ENCODE measurements around the gene CNGB1. TPM values are rescaled to one million over a fixed set of nuclear protein-coding genes. Genes with fewer than 3 reads are reported as not detected.

CNGB1 gene
- total RNA-seq, 3 donors from 2014 or later = 0.14 to 2.0 (median 0.55) TPM

DNA sequence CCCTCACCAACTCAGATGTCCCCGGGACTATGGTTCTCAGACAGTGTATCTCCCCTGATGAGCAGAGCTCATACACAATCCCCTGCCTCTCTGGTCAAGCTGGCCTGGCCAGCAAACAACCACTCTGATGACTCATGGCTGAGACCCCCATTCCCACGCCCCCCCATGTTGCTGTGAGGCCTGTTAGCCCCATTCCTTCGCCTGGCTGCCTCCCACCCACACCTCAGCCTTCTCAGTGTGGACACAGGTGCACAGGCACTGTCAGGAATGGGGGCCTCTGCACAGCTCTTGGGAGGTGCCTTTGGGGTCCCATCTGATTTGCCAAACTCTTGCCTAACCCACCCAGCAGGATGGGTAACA lies 80.2 kb downstream of the CNGB1 start:
- Histone ChIP-seq H3K9me3 (no peaks in the 10 kb centered on the region), H3K36me3 (ENCODE audit: low read depth) (no peaks in the 10 kb centered on the region), H3K4me3 (no peak overlapping the region), H3K4me1 (ENCODE audit: low read depth) (no peaks in the 10 kb centered on the region)
- no peak for TF ChIP-seq CTCF (IDR thresholded peaks at IDR 0.05)
- ATAC-seq (no peak), DNase-seq (no peak)
- intact Hi-C loops (cut with DNase I, micrococcal nuclease) = loop anchor here in 1 of 2 donors (10.0 kb wide), 1 partner anchor 114 kb away; the partner anchor contains the start of genes USB1 and ZNF319

DNA sequence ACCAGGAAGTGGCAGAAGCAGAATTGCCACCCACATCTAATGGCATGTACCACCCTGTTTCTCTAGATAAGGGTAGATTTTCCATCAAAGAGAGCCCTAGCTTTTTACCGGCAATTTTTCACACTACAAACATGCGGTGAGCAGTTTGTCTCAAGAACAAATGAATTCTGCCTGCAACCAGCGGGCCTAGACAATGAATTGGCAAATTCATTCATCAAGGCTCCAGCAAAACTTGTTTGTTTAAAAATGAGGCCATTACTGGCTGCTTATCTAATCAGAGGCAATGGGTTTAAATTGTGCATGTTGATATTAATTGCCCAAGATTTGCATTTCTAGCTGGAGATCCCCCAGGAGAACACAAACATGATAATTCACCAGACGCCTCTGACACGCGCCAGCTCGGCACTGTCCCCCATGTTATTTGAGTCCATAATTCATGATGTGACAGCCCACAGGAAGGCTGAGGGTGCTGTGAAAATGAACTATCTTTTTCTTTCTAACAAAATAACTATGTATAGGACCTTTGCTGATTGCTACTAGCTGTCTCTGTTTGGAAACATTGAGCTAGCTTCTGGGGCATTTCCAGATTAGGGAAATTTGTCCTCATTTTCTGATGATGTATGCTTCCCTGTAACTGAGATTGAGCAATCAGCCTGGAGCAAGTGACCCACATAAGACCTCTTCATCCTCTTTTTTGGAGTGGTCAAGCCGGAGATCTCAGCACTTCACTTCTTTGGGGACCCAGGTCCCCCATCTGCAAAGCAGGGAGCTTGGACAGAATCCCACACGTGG lies 80.8 kb downstream of the CNGB1 start:
- TF ChIP-seq CTCF (IDR thresholded peaks at IDR 0.05) = no peak
- Histone ChIP-seq H3K36me3 (ENCODE audit: low read depth) (no peaks in the 10 kb centered on the region), H3K4me3 (no peak overlapping the region), H3K9me3 (no peaks in the 10 kb centered on the region), H3K4me1 (ENCODE audit: low read depth) (no peaks in the 10 kb centered on the region)
- intact Hi-C loops (cut with DNase I, micrococcal nuclease) = loop anchor here in 1 of 2 donors (10.0 kb wide), 1 partner anchor 115 kb away; the partner anchor contains the start of genes USB1 and ZNF319
- ATAC-seq = peak; percentile 7
- peak in 1 of 3 donors; percentile 27 for DNase-seq

DNA sequence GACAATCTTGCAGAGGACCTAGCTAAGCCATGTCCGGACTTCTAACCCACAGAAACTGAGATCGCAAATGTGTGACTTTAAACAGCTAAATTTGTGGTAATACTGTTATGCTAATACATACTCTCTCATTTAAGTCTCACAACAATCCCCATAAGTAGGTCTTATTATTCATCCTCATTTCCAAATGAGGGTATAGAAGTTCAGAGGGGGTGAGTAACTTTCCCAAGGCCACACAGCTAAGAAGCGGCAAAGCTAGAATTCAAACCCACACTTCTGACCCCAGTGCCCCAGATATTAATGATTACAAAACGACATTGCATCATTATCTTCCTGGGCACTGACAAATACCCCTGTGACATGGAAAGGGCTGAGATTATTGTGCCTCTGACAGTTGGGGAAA lies 81.4 kb downstream of the CNGB1 start:
- no peak overlapping the region for H3K4me3 ChIP-seq
- no peak for DNase-seq
- intact Hi-C loops (cut with DNase I, micrococcal nuclease) = no loop called here
- H3K9me3 ChIP-seq = no peaks in the 10 kb centered on the region
- no peak for ATAC-seq
- H3K36me3 ChIP-seq (ENCODE audit: low read depth) = no peaks in the 10 kb centered on the region
- TF ChIP-seq CTCF (IDR thresholded peaks at IDR 0.05) = no peak
- no peaks in the 10 kb centered on the region for H3K4me1 ChIP-seq (ENCODE audit: low read depth)

DNA sequence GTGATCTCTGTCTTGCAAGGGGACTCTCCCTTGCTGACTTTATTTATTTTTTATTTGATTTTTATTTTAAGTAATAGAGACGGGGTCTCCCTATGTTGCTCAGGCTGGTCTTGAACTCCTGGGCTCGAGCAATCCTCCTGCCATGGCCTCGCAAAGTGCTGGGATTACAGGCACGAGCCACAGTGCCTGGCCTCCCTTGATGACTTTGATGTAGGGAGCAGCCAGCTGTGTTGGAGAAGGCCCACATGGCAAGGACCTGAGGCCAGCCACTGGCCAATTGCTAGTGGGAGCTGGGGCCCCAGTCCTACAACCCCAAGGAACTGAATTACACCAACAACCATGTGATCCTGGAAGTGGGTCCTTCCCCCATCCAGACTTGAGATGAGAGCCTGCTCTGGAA lies 81.8 kb downstream of the CNGB1 start:
- Histone ChIP-seq H3K4me3 (no peak overlapping the region), H3K36me3 (ENCODE audit: low read depth) (no peaks in the 10 kb centered on the region), H3K4me1 (ENCODE audit: low read depth) (no peaks in the 10 kb centered on the region), H3K9me3 (no peaks in the 10 kb centered on the region)
- intact Hi-C loops (cut with DNase I, micrococcal nuclease) = no loop called here
- DNase-seq (no peak), ATAC-seq (no peak)
- TF ChIP-seq CTCF (IDR thresholded peaks at IDR 0.05) = no peak

GRCh38 chr16:57888128-57888527 lies 82.8 kb downstream of the CNGB1 start:
- H3K4me1 ChIP-seq (ENCODE audit: low read depth) = no peaks in the 10 kb centered on the region
- intact Hi-C loops (cut with DNase I, micrococcal nuclease) = no loop called here
- ATAC-seq (no peak), DNase-seq (no peak)
- H3K9me3 ChIP-seq = no peaks in the 10 kb centered on the region
- no peaks in the 10 kb centered on the region for H3K36me3 ChIP-seq (ENCODE audit: low read depth)
- TF ChIP-seq CTCF (IDR thresholded peaks at IDR 0.05) = no peak
- H3K4me3 ChIP-seq = no peak overlapping the region

All from mucosa of descending colon (tissue), 3 donors.